Liver (tissue), 3 donors: ENCODE measurements around the gene UBR7.

Source experiments
- HNF4G ChIP-seq: IDR thresholded peaks from 2 replicates; pipeline ENCODE4 v1.6.1; 2016; ENCODE audit warnings: antibody characterized with exemption
- TAF1 ChIP-seq: conservative IDR thresholded peaks from 2 replicates; pipeline ENCODE4 v1.6.1; 2016; ENCODE audit warnings: antibody characterized with exemption, mild to moderate bottlenecking
- YY1 ChIP-seq: IDR thresholded peaks from 2 replicates; pipeline ENCODE4 v1.6.1; 2016; ENCODE audit warnings: antibody characterized with exemption, mild to moderate bottlenecking
- TF ChIP-seq, protein P1 (sequence below): fragments of 150-350 bp; IDR thresholded peaks from 2 replicates; pipeline ENCODE4 v1.5.1; 2017; ENCODE audit warnings: improper control_type of control experiment, low read depth, low read length; ENCODE audit not compliant: missing input control
- donor health status: healthy.
- donor health status: healthy.

GRCh38 chr14:93186466-93186865, 20.6 kb upstream of the UBR7 start:
- TF ChIP-seq, protein P1, sequence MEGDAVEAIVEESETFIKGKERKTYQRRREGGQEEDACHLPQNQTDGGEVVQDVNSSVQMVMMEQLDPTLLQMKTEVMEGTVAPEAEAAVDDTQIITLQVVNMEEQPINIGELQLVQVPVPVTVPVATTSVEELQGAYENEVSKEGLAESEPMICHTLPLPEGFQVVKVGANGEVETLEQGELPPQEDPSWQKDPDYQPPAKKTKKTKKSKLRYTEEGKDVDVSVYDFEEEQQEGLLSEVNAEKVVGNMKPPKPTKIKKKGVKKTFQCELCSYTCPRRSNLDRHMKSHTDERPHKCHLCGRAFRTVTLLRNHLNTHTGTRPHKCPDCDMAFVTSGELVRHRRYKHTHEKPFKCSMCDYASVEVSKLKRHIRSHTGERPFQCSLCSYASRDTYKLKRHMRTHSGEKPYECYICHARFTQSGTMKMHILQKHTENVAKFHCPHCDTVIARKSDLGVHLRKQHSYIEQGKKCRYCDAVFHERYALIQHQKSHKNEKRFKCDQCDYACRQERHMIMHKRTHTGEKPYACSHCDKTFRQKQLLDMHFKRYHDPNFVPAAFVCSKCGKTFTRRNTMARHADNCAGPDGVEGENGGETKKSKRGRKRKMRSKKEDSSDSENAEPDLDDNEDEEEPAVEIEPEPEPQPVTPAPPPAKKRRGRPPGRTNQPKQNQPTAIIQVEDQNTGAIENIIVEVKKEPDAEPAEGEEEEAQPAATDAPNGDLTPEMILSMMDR, result no peak
- TF ChIP-seq TAF1, result no peak
- no peak for TF ChIP-seq YY1
- no peak for TF ChIP-seq HNF4G
